Islet of Langerhans (tissue), 1 donor: ENCODE data around the gene OR56A4.

Experiments
- FAIRE-seq: peaks from one replicate; lab custom pipeline; 2011; peaks lifted over from hg19 to GRCh38; lab: Jason Lieb, UNC

Gene OR56A4

GRCh38 chr11:5955586-5955985, 51.2 kb downstream of the OR56A4 start:
- no peak for FAIRE-seq
